Measurements from ENCODE around the gene PTHLH. TPM values are rescaled to one million over a fixed set of nuclear protein-coding genes. Genes with fewer than 3 reads are reported as not detected.

The PTHLH gene
- total and polyA plus RNA-seq, 8 donors, result 0.76 to 4.8 (median 3.6) TPM

DNA sequence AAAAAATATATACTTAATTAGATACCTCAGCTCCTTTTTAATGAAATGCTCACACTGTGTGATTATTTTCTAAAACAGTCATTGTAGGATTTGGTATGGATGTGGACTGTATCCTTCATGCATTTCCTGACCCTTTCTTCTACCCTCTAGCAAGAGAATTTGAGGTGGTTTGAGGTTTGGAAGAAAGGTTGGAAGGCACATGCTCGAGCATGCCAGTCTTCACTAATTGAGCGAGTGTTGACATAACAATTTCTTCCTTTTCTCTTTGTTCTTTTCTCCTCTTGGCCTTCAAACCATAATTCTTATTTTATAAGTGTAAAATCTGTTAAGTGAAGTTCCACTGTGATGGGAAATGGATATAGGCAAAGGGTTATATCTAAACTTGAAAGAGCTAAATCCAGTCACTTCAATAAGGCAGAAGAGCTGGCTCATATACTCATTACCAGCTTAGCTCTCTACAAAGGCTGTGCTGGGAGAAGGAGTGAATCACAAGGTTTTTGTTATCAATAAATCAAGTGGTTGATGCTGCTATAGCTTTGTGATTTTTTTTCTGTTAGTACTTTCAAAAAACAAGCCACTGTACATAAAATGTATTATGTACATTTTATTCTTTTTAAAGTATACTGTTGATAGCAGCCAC, 16.2 kb upstream of the PTHLH start:
- H3K27me3 ChIP-seq, result no peaks in the 10 kb centered on the region
- DNase-seq, result no peak
- peaks cover 0 to 5% of the 10 kb centered on the region in 2 donors for H3K9me3 ChIP-seq
- no peak for ATAC-seq
- H3K27ac ChIP-seq, result no peak overlapping the region
- no peaks in the 10 kb centered on the region for H3K4me1 ChIP-seq
- intact Hi-C loops (cut with DNase I), result no loop called here
- TF ChIP-seq CTCF (IDR thresholded peaks at IDR 0.05), result no peak
- H3K36me3 ChIP-seq, result no peaks in the 10 kb centered on the region
- H3K4me3 ChIP-seq, result no peak overlapping the region

DNA sequence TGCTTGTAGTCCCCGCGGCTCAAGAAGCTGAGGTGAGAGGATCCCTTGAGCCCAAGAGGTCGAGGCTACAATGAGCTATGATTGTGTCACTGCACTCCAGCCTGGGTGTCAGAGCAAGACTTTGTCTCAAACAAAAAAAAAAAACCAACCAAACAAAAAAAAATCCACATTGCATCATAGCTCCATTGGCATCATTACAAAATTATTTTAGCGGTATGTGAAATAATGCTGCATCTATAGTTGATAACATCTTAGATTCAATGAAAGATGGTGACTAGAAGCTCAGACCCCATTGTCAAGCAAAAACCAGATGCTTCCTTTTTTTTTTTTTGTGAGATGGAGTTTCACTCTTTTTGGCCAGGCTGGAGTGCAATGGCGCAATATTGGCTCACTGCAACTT, 14.8 kb upstream of the PTHLH start:
- Histone ChIP-seq H3K4me3 (no peak overlapping the region), H3K27ac (no peak overlapping the region), H3K4me1 (no peaks in the 10 kb centered on the region), H3K36me3 (no peaks in the 10 kb centered on the region), H3K27me3 (peaks cover 0 to 6% of the 10 kb centered on the region in 2 donors), H3K9me3 (peaks cover 0 to 5% of the 10 kb centered on the region in 2 donors)
- DNase-seq, result no peak
- intact Hi-C loops (cut with DNase I), result no loop called here
- ATAC-seq, result no peak
- no peak for TF ChIP-seq CTCF (IDR thresholded peaks at IDR 0.05)

DNA sequence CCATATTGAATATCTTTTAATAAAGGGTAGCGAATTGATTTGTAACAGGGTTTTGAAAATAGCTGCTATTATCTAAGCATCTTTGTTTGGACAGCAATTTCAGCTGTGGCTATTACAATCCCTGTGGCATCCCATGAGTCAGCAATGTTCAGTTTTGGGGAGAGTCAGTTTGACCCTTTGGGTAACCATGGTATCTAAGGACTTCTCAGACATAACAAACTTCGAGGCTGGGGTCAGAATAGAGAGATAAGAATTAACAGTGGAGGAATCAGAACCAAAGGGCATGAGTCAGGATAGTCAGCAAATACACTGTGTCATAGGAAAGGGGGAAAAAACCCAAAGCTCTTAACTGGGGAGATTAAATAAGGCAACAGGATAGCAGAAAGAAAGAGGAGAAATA, 11.7 kb upstream of the PTHLH start:
- H3K4me1 ChIP-seq, result no peaks in the 10 kb centered on the region
- H3K9me3 ChIP-seq, result no peaks in the 10 kb centered on the region
- no peak overlapping the region for H3K4me3 ChIP-seq
- ATAC-seq (no peak), DNase-seq (no peak)
- no peak overlapping the region for H3K27ac ChIP-seq
- H3K36me3 ChIP-seq, result no peaks in the 10 kb centered on the region
- H3K27me3 ChIP-seq, result peaks cover 4 to 24% of the 10 kb centered on the region in 2 donors
- TF ChIP-seq CTCF (IDR thresholded peaks at IDR 0.05), result no peak
- intact Hi-C loops (cut with DNase I), result no loop called here

DNA sequence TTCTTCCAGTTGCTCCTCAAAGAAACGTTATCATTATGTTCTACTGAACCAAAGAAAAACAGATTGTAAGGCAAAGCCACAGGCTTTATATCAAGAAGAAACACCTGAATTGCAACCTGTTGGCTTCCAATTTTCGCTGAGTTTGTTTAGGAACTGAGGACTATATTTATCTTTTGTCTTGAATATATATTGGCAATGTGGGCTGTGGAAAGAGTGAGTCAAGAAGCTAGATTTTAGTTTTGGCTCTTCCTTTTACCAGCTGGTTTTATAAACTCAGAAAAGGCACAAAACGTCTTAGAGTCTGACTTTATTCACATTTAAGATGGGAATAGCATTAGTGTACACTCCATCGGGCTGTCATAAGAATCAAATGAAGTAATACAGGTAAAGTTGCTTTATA, 10.4 kb upstream of the PTHLH start:
- no peak for TF ChIP-seq CTCF (IDR thresholded peaks at IDR 0.05)
- intact Hi-C loops (cut with DNase I), result no loop called here
- H3K4me1 ChIP-seq, result no peaks in the 10 kb centered on the region
- no peaks in the 10 kb centered on the region for H3K36me3 ChIP-seq
- no peaks in the 10 kb centered on the region for H3K9me3 ChIP-seq
- no peak overlapping the region for H3K27ac ChIP-seq
- no peak overlapping the region for H3K4me3 ChIP-seq
- DNase-seq (no peak), ATAC-seq (no peak)
- peaks cover 12 to 34% of the 10 kb centered on the region in 2 donors for H3K27me3 ChIP-seq

DNA sequence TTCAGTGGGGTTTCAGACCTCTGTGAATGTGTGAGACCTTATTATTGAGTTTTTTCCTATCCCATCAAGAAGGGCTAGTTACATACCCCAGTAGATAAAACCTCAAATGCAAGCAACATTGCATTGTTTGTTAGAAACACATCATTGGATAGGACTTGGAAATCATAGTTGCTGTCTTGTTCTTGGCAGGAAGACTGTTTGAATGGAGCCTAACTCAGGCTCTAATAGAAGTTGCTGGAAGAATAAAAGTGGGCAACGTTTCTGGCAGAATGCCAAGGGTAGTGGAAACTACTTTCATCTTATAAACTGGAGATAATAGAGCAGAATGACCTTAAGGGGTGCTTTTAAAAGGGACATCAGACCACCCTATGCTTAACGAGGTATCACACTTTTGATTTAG, 9.9 kb upstream of the PTHLH start:
- intact Hi-C loops (cut with DNase I), result no loop called here
- no peak for ATAC-seq
- H3K9me3 ChIP-seq, result no peaks in the 10 kb centered on the region
- peaks cover 17 to 40% of the 10 kb centered on the region in 2 donors for H3K27me3 ChIP-seq
- H3K36me3 ChIP-seq, result no peaks in the 10 kb centered on the region
- no peak overlapping the region for H3K27ac ChIP-seq
- H3K4me1 ChIP-seq, result no peaks in the 10 kb centered on the region
- DNase-seq, result no peak
- no peak for TF ChIP-seq CTCF (IDR thresholded peaks at IDR 0.05)
- H3K4me3 ChIP-seq, result no peak overlapping the region

All from left lung (tissue), 10 donors.